Fibroblast of the conjunctiva (primary cell): Measurements from ENCODE around the gene GALR3.
A peak's percentile ranks its signal among the peaks of the same experiment; 100 is the strongest.

ENCODE experiments used
- DNase-seq: peaks from one replicate; pipeline ENCODE4 v3.0.0-alpha.2; 2010; ENCODE audit warnings: low read depth

The GALR3 gene

GRCh38 chr22:37822079-37822833 is 926 bp upstream of the GALR3 start:
- no peak for DNase-seq

GRCh38 chr22:37824674-37825641 is 1.8 kb downstream of the GALR3 start:
- DNase-seq: no peak

- no peak for DNase-seq
These were observed 3.9 kb downstream of the GALR3 start for GRCh38 chr22:37827056-37827455.

GRCh38 chr22:37830093-37830842 is 7.1 kb downstream of the GALR3 start:
- DNase-seq: no peak

GRCh38 chr22:37831472-37831871 is 8.3 kb downstream of the GALR3 start:
- no peak for DNase-seq

- no peak for DNase-seq
These were observed 9.1 kb downstream of the GALR3 start for GRCh38 chr22:37832022-37832857.

GRCh38 chr22:37842015-37842793 is 19.0 kb downstream of the GALR3 start:
- no peak for DNase-seq

- no peak for DNase-seq
These were observed 20.5 kb downstream of the GALR3 start for GRCh38 chr22:37843741-37844089.

GRCh38 chr22:37844904-37845329 is 21.7 kb downstream of the GALR3 start:
- DNase-seq: no peak

GRCh38 chr22:37846433-37846832 is 23.3 kb downstream of the GALR3 start:
- no peak for DNase-seq

GRCh38 chr22:37848587-37849088 is 25.5 kb downstream of the GALR3 start:
- no peak for DNase-seq

- peak; percentile 64 for DNase-seq
These were observed 26.0 kb downstream of the GALR3 start, which contains the start of gene EIF3L for GRCh38 chr22:37849089-37849751. Gene EIF3L (plus strand): TSS chr22:37849419. CDS start chr22:37849450, 31 bp downstream.

GRCh38 chr22:37850801-37851200 is 27.6 kb downstream of the GALR3 start:
- no peak for DNase-seq

- no peak for DNase-seq
These were observed 29.2 kb downstream of the GALR3 start for GRCh38 chr22:37852418-37852817.

- no peak for DNase-seq
These were observed 31.8 kb downstream of the GALR3 start for GRCh38 chr22:37854946-37855345.

GRCh38 chr22:37855462-37855861 is 32.3 kb downstream of the GALR3 start:
- no peak for DNase-seq

GRCh38 chr22:37860796-37861421 is 37.7 kb downstream of the GALR3 start:
- DNase-seq: no peak

- DNase-seq: no peak
These were observed 39.6 kb downstream of the GALR3 start for GRCh38 chr22:37862570-37863325.

- no peak for DNase-seq
These were observed 42.3 kb downstream of the GALR3 start for GRCh38 chr22:37865510-37865909.
